Prostate gland (tissue), 2 donors: ENCODE data around the gene SLC25A26. TPM values are rescaled to one million over a fixed set of nuclear protein-coding genes. Genes with fewer than 3 reads are reported as not detected.
"Not testable (repeated sequence)": the region's sequence is repeated elsewhere in the genome, so short reads cannot be mapped to it uniquely, and the experiment has no call there.

Source experiments
- DNase-seq: peaks from one replicate; pipeline ENCODE4 v3.0.0-alpha.2; 2019; ENCODE audit warnings: low spot score
- H3K27ac ChIP-seq, 2 donors: fragments of 200-600 bp; sonication (generic); 2 replicates each; pipeline ENCODE4 v1.5.1; 2017 to 2019
- H3K27me3 ChIP-seq: fragments of 200-600 bp; sonication (generic); replicated peaks from 2 replicates; pipeline ENCODE4 v1.5.1; 2019; ENCODE audit not compliant: insufficient read depth
- H3K36me3 ChIP-seq, 2 donors: fragments of 200-600 bp; sonication (generic); 1 replicate in 1 of 2; 2 replicates in 1 of 2; pipeline versions ENCODE4 v1.5.1 to v1.8.1; 2017 to 2019
- H3K4me1 ChIP-seq: fragments of 200-600 bp; sonication (generic); replicated peaks from 2 replicates; pipeline ENCODE4 v1.5.1; 2019
- H3K4me3 ChIP-seq, 2 donors: fragments of 200-600 bp; sonication (generic); 2 replicates each; pipeline ENCODE4 v1.5.1; 2017 to 2019
- H3K9me3 ChIP-seq: fragments of 200-600 bp; sonication (generic); 2 replicates; pipeline ENCODE4 v1.5.1; 2017
- CTCF ChIP-seq, 4 experiments: fragments of 200-600 bp in 2 of 4; fragments of 450-650 bp in 2 of 4; sonication (generic) in 2 of 4; IDR thresholded peaks; 1 replicate in 3 of 4; 2 replicates in 1 of 4; pipeline ENCODE4 v1.5.1; 2016 to 2019; ENCODE audit warnings: antibody characterized with exemption in 4 of 4, mild to moderate bottlenecking in 2 of 4, moderate library complexity in 2 of 4
- POLR2A ChIP-seq: fragments of 450-650 bp; IDR thresholded peaks from one replicate; pipeline ENCODE4 v1.6.1; 2016; ENCODE audit warnings: antibody characterized with exemption, mild to moderate bottlenecking
- POLR2AphosphoS5 ChIP-seq: sonication (generic); formaldehyde crosslinking; IDR thresholded peaks from one replicate; pipeline ENCODE4 v1.6.1; 2017; ENCODE audit warnings: antibody characterized with exemption
- WGBS: methylation state at CpG from one replicate; pipeline ENCODE4 v1.1.5; 2018; 5-methylcytosine and 5-hydroxymethylcytosine counted together
- intact Hi-C: fragments of 100-400 bp; cut with DNase I; formaldehyde crosslinking; loops from one replicate; pipeline ENCODE4 v1.14.2; 2022
- total RNA-seq, 2 donors: library from RNA; depleted of rRNA; stranded (reverse); fragments of >200 nt; gene quantifications; one replicate each; pipeline ENCODE4 v1.1.0, GENCODE V29; 2016

Gene SLC25A26
- total RNA-seq, 2 donors from 2014 or later = 24.4 to 32.3 TPM

DNA sequence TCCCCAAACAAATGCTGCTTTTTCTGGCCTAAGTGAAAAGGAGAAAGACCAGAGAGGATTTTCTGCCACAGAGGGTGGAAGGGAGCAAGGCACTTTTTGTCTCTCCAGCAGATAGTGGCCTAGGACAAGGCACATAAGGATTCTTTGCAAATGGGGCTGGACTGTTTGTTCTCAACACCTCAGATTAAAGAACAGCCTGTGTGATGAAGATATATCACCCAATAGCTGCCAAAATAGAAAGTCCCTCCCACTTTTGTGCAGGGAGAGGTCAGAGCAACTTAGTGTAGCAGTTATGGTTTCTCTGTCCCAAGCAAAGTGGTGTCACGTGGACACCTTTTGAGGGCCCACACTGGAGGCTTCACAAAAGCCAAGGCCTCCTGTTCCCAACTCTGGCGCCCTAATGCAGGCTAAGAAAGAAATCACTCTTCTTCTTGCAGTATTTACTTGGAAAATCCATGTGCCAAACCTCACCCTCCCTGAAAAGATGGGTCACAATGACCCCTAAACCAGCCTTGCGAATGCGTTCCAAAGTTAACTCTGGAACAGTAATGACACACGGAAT is 195.1 kb downstream of the SLC25A26 start:
- 51% methylated on average over 5 of the region's 5 CpGs for WGBS
- Histone ChIP-seq H3K36me3 (peaks cover 0 to 3% of the 10 kb centered on the region in 2 donors), H3K9me3 (no peaks in the 10 kb centered on the region), H3K4me3 (no peak overlapping the region), H3K27ac (peak overlapping the region; percentile 6 to 67), H3K4me1 (peaks cover 36% of the 10 kb centered on the region), H3K27me3 (no peaks in the 10 kb centered on the region)
- no peak for DNase-seq
- no peak for TF ChIP-seq POLR2AphosphoS5
- intact Hi-C loops = loop anchor here (5.0 kb wide), 1 partner anchor 36 kb away; no protein-coding TSS in a partner anchor

DNA sequence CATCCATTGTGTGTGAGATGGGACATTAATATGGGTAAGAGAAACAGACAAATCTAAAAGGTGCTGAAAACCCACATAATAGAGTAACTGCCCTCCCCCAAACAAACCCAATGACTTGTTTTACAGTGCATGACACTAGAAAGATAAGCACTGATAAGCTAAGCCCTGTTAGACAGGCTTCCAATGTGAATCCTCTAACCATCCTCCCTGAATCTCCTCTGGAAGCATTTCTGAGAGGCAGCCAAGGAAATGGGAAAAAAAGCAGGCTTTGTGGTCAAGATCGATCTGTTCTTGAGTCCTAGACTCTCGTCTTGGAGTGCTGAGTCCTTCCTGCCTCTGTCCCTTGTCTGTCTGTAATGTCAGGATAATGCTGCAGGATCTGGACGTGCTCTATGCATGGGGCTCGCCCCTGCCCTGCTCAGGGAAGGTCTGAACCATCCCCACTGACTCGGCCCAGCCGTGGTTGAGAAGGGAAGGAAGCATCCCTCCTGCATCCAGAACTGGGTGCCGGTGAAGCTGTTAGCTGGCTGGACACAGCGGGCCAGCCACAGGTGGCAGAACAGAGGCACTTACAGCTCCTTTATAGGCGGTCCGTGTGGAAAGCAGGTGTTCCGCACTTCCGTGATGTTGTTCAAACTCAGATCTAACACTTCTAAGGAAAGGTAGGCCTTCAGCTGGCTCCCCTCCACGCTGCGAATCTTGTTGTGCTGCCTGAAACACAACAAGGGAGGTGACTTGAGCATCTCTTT is 195.9 kb downstream of the SLC25A26 start:
- H3K9me3 ChIP-seq = no peaks in the 10 kb centered on the region
- no peaks in the 10 kb centered on the region for H3K27me3 ChIP-seq
- peaks cover 0 to 3% of the 10 kb centered on the region in 2 donors for H3K36me3 ChIP-seq
- H3K4me1 ChIP-seq = peaks cover 36% of the 10 kb centered on the region
- DNase-seq = no peak
- TF ChIP-seq CTCF (IDR thresholded peaks at IDR 0.05) = no peak
- intact Hi-C loops = loop anchor here (5.0 kb wide), 1 partner anchor 36 kb away; no protein-coding TSS in a partner anchor
- 59% methylated on average over 14 of the region's 14 CpGs for WGBS
- peak overlapping the region; percentile 6 to 67 for H3K27ac ChIP-seq
- H3K4me3 ChIP-seq = no peak overlapping the region

DNA sequence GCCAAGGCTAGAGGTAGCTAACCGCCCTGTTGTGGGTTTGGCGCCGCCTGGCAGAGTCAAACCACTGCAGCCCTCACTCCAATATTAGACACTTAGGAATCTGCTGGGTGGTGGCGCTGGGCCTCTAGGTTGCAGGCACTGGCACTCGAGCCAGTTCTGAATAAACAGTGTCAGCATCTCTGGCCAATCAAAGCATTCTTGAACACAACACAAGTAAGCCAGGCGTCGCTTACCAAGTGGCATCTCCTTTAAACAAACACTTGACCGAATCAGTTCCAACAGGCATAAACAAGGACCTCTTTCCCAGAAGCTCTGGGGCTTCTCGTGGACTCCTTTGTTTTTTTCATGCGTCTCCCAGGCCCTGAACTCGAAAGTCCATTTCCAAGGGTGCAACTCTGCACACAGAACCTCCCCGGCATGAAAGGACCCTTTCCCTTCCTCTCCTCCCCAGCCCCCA is 197.7 kb downstream of the SLC25A26 start:
- peak; percentile 91 for TF ChIP-seq POLR2AphosphoS5
- peak in 3 of 4 experiments; percentile 23 to 64 (median 62) for TF ChIP-seq CTCF (IDR thresholded peaks at IDR 0.05)
- TF ChIP-seq POLR2A = no peak
- no peaks in the 10 kb centered on the region for H3K36me3 ChIP-seq
- peak overlapping the region; percentile 62 to 75 for H3K27ac ChIP-seq
- H3K9me3 ChIP-seq = no peaks in the 10 kb centered on the region
- 17% methylated on average over 12 of the region's 12 CpGs for whole genome bisulfite sequencing
- peak; percentile 91 for DNase-seq
- no peaks in the 10 kb centered on the region for H3K27me3 ChIP-seq
- no peak overlapping the region for H3K4me3 ChIP-seq
- peaks cover 36% of the 10 kb centered on the region for H3K4me1 ChIP-seq
- intact Hi-C loops = loop anchor here (2.0 to 5.0 kb wide), 2 partner anchors 34 to 82 kb away; partner anchors contain the start of gene LRIG1

DNA sequence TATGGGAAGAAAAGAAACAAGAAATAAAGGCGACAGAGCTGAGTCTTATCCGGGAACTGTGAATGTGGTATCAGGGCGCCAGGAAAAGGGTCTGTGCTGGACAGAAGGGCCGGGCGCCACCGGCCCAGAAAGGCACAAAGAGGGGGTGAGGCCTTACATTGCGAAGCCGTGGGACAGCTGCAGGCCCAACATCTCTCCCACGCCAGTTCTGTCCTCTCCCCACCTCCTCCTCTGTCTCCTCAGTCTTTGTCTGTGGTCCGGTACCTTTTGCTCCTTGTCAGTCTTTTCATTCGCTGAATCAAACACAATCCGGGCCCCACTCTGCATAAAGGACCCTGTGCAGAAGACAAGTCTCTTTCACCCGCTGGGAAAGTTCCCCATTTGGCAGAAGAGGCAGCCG is 198.2 kb downstream of the SLC25A26 start:
- DNase-seq = no peak
- intact Hi-C loops = loop anchor here (2.0 to 5.0 kb wide), 2 partner anchors 33 to 82 kb away; partner anchors contain the start of gene LRIG1
- no peaks in the 10 kb centered on the region for H3K27me3 ChIP-seq
- no peaks in the 10 kb centered on the region for H3K9me3 ChIP-seq
- H3K36me3 ChIP-seq = no peaks in the 10 kb centered on the region
- H3K4me3 ChIP-seq = no peak overlapping the region
- H3K27ac ChIP-seq = peak overlapping the region; percentile 62 to 75
- TF ChIP-seq POLR2AphosphoS5 (no peak), POLR2A (no peak), CTCF (IDR thresholded peaks at IDR 0.05) (no peak)
- H3K4me1 ChIP-seq = peaks cover 36% of the 10 kb centered on the region
- WGBS = 73% methylated on average over 14 of the region's 14 CpGs

GRCh38 chr3:66421144-66421543 is 200.3 kb downstream of the SLC25A26 start:
- H3K27me3 ChIP-seq, intact Hi-C loops, H3K36me3 ChIP-seq, H3K9me3 ChIP-seq, H3K27ac ChIP-seq, H3K4me3 ChIP-seq, DNase-seq: not testable (repeated sequence)
- 97% methylated on average over 3 of the region's 3 CpGs for WGBS
- peaks cover 51% of the 10 kb centered on the region for H3K4me1 ChIP-seq

DNA sequence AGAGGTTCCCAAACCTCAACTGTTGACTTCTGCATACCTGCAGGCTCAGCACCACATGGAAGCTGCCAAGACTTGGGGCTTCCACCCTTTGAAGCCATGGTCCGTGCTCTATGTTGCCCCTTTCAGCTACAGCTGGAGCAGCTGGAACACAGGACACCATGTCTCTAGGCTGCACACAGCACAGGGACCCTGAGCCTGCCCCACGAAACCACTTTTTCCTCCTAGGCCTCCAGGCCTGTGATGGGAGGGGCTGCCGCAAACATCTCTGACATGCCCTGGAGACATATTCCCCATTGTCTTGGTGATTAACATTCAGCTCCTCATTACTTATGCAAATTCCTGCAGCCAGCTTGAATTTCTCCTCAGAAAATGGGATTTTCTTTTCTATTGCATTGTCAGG is 201.1 kb downstream of the SLC25A26 start:
- H3K4me1 ChIP-seq = peaks cover 44% of the 10 kb centered on the region
- intact Hi-C loops, H3K36me3 ChIP-seq, H3K9me3 ChIP-seq, DNase-seq, H3K27ac ChIP-seq, H3K27me3 ChIP-seq, H3K4me3 ChIP-seq: not testable (repeated sequence)
- 100% methylated on average over 3 of the region's 3 CpGs for WGBS
